NCI-H1105 treated with DMSO at 0.1 percent for 48 hours (cell line): ENCODE data around the gene CENPT.

Experiments used
- DNase-seq: peaks from one replicate; lab custom pipeline; 2025; lab: John Stamatoyannopoulos, UW

Gene CENPT

GRCh38 chr16:67847064-67847861 is at the start of gene CENPT:
Gene CENPT (minus strand): TSS chr16:67847693. CDS start chr16:67833859, 13,834 bp downstream.
- DNase-seq = no peak

- no peak for DNase-seq
Observed at GRCh38 chr16:67897231-67897630, 49.7 kb upstream of the CENPT start.

- no peak for DNase-seq
Observed at GRCh38 chr16:67893743-67894399, 46.4 kb upstream of the CENPT start.

- peak; percentile 85 for DNase-seq
Observed at GRCh38 chr16:67892899-67893742, 45.6 kb upstream of the CENPT start, which contains the start of gene PSKH1. Gene PSKH1 (plus strand): TSS chr16:67893254. CDS start chr16:67908750, 15,496 bp downstream.

- DNase-seq = no peak
Observed at GRCh38 chr16:67892375-67892774, 44.9 kb upstream of the CENPT start.

- DNase-seq = no peak
Observed at GRCh38 chr16:67888331-67888730, 40.8 kb upstream of the CENPT start.

GRCh38 chr16:67886387-67886786 is 38.9 kb upstream of the CENPT start:
- DNase-seq = no peak

GRCh38 chr16:67885976-67886375 is 38.5 kb upstream of the CENPT start:
- DNase-seq = no peak

- no peak for DNase-seq
Observed at GRCh38 chr16:67885545-67885944, 38.1 kb upstream of the CENPT start.

- peak; percentile 68 for DNase-seq
Observed at GRCh38 chr16:67884684-67885083, 37.2 kb upstream of the CENPT start, which contains the start of gene NRN1L. Gene NRN1L (plus strand): TSS chr16:67884885. CDS start chr16:67884904, 19 bp downstream.

- DNase-seq = peak; percentile 20
Observed at GRCh38 chr16:67883872-67884261, 36.4 kb upstream of the CENPT start.

GRCh38 chr16:67883146-67883871 is 35.8 kb upstream of the CENPT start:
- no peak for DNase-seq

- no peak for DNase-seq
Observed at GRCh38 chr16:67882374-67883145, 35.1 kb upstream of the CENPT start.

- no peak for DNase-seq
Observed at GRCh38 chr16:67881621-67882161, 34.2 kb upstream of the CENPT start.

GRCh38 chr16:67880584-67880983 is 33.1 kb upstream of the CENPT start:
- DNase-seq = no peak

GRCh38 chr16:67879936-67880335 is 32.4 kb upstream of the CENPT start:
- DNase-seq = no peak

GRCh38 chr16:67879462-67879861 is 32.0 kb upstream of the CENPT start:
- no peak for DNase-seq

GRCh38 chr16:67878846-67879245 is 31.4 kb upstream of the CENPT start:
- DNase-seq = no peak

GRCh38 chr16:67878232-67878631 is 30.7 kb upstream of the CENPT start:
- DNase-seq = no peak

- DNase-seq = no peak
Observed at GRCh38 chr16:67877064-67877463, 29.6 kb upstream of the CENPT start.

GRCh38 chr16:67874372-67874771 is 26.9 kb upstream of the CENPT start:
- no peak for DNase-seq
